HepG2 (cell line): Measurements from ENCODE around the gene SMPD2. TPM values are rescaled to one million over a fixed set of nuclear protein-coding genes. Genes with fewer than 3 reads are reported as not detected.
A peak's percentile ranks its signal among the peaks of the same experiment; 100 is the strongest.

ENCODE experiments used
- CCAR2 ChIP-seq: fragments of 200-400 bp; formaldehyde crosslinking; optimal IDR thresholded peaks from 2 replicates; pipeline ENCODE3; 2018; ENCODE audit warnings: low read depth, mild to moderate bottlenecking, low read length, moderate library complexity
- CERS6 ChIP-seq: sonication (generic); formaldehyde crosslinking; IDR thresholded peaks from 2 replicates; pipeline ENCODE4 v1.5.0; 2020; ENCODE audit warnings: missing genetic modification reagents
- DNMT1 ChIP-seq: sonication (generic); formaldehyde crosslinking; IDR thresholded peaks from 2 replicates; pipeline ENCODE4 v1.5.1; 2020; ENCODE audit warnings: mild to moderate bottlenecking, missing genetic modification reagents
- EED ChIP-seq: sonication (generic); formaldehyde crosslinking; IDR thresholded peaks from 2 replicates; pipeline ENCODE4 v1.5.0; 2020; ENCODE audit warnings: mild to moderate bottlenecking, missing genetic modification reagents
- HMGA1 ChIP-seq: sonication (generic); formaldehyde crosslinking; conservative IDR thresholded peaks from 2 replicates; pipeline ENCODE4 v1.4.0; 2020; ENCODE audit warnings: missing genetic modification reagents
- HNRNPLL ChIP-seq: fragments of 200-400 bp; formaldehyde crosslinking; IDR thresholded peaks from 2 replicates; pipeline ENCODE4 v1.6.1; 2017; ENCODE audit warnings: mild to moderate bottlenecking, low read depth, low read length; ENCODE audit not compliant: poor library complexity, severe bottlenecking
- KDM4B ChIP-seq: sonication (generic); formaldehyde crosslinking; IDR thresholded peaks from 2 replicates; pipeline ENCODE4 v1.4.0; 2020; ENCODE audit warnings: missing genetic modification reagents
- KDM6A ChIP-seq: IDR thresholded peaks from 2 replicates; pipeline ENCODE4 v1.6.1; 2016; ENCODE audit warnings: low read depth
- LCORL ChIP-seq, 2 experiments: fragments of 450-650 bp in 1 of 2; sonication (generic) in 1 of 2; formaldehyde crosslinking in 1 of 2; IDR thresholded peaks; 2 replicates each; pipeline versions ENCODE4 v1.5.0 to v1.6.1; 2017 to 2020; ENCODE audit warnings: antibody characterized with exemption in 1 of 2, missing genetic modification reagents in 1 of 2
- MTA3 ChIP-seq: sonication (generic); formaldehyde crosslinking; IDR thresholded peaks from 2 replicates; pipeline ENCODE4 v1.4.0; 2020; ENCODE audit warnings: missing genetic modification reagents
- MYPOP ChIP-seq: sonication (generic); formaldehyde crosslinking; IDR thresholded peaks from 2 replicates; pipeline ENCODE4 v1.8.1; 2023; ENCODE audit warnings: mild to moderate bottlenecking, moderate library complexity, missing genetic modification reagents
- NFRKB ChIP-seq: fragments of 450-650 bp; IDR thresholded peaks from 2 replicates; pipeline ENCODE4 v1.6.1; 2017
- PAF1 ChIP-seq: IDR thresholded peaks from 2 replicates; pipeline ENCODE4 v1.6.1; 2016; ENCODE audit warnings: missing genetic modification reagents, missing compliant biosample characterization
- POGK ChIP-seq: sonication (generic); formaldehyde crosslinking; conservative IDR thresholded peaks from 2 replicates; pipeline ENCODE4 v1.8.0; 2022; ENCODE audit warnings: mild to moderate bottlenecking, moderate library complexity, missing genetic modification reagents
- RCOR2 ChIP-seq: IDR thresholded peaks from 2 replicates; pipeline ENCODE4 v1.6.1; 2016; ENCODE audit warnings: missing biosample characterization, missing genetic modification reagents
- REXO4 ChIP-seq: sonication (generic); formaldehyde crosslinking; IDR thresholded peaks from 2 replicates; pipeline ENCODE4 v1.8.0; 2022; ENCODE audit warnings: missing genetic modification reagents, mild to moderate bottlenecking, borderline replicate concordance
- SRSF9 ChIP-seq: fragments of 200-400 bp; formaldehyde crosslinking; IDR thresholded peaks from 2 replicates; pipeline ENCODE4 v1.6.1; 2018; ENCODE audit warnings: borderline replicate concordance, mild to moderate bottlenecking, low read depth, low read length; ENCODE audit not compliant: insufficient read depth, poor library complexity, severe bottlenecking
- SUZ12 ChIP-seq: fragments of 150-350 bp; IDR thresholded peaks from 2 replicates; pipeline ENCODE4 v1.6.1; 2014; ENCODE audit warnings: low read depth, low read length
- ZFP1 ChIP-seq: IDR thresholded peaks from 2 replicates; pipeline ENCODE4 v1.6.1; 2016
- ZFP62 ChIP-seq: sonication (generic); formaldehyde crosslinking; IDR thresholded peaks from 2 replicates; pipeline ENCODE4 v1.4.0; 2020; ENCODE audit warnings: missing genetic modification reagents
- ZNF121 ChIP-seq: sonication (generic); formaldehyde crosslinking; IDR thresholded peaks from 2 replicates; pipeline ENCODE4 v1.5.0; 2020; ENCODE audit warnings: mild to moderate bottlenecking, missing genetic modification reagents
- ZNF124 ChIP-seq: sonication (generic); formaldehyde crosslinking; IDR thresholded peaks from 2 replicates; pipeline ENCODE4 v1.4.0; 2020; ENCODE audit warnings: missing genetic modification reagents
- ZNF232 ChIP-seq: sonication (generic); formaldehyde crosslinking; IDR thresholded peaks from 2 replicates; pipeline ENCODE4 v1.4.0; 2020; ENCODE audit warnings: missing genetic modification reagents, borderline replicate concordance
- ZNF292 ChIP-seq: sonication (generic); formaldehyde crosslinking; IDR thresholded peaks from 2 replicates; pipeline ENCODE4 v1.8.1; 2022; ENCODE audit warnings: mild to moderate bottlenecking, low read depth, missing genetic modification reagents, borderline replicate concordance
- ZNF496 ChIP-seq: sonication (generic); formaldehyde crosslinking; IDR thresholded peaks from 2 replicates; pipeline ENCODE4 v1.8.1; 2023; ENCODE audit warnings: mild to moderate bottlenecking, moderate library complexity, missing genetic modification reagents; ENCODE audit not compliant: insufficient replicate concordance
- ZNF616 ChIP-seq: sonication (generic); formaldehyde crosslinking; IDR thresholded peaks from 2 replicates; pipeline ENCODE4 v1.5.0; 2020; ENCODE audit warnings: low read depth, mild to moderate bottlenecking, missing genetic modification reagents
- ZNF691 ChIP-seq: sonication (generic); formaldehyde crosslinking; IDR thresholded peaks from 2 replicates; pipeline ENCODE4 v1.4.0; 2020; ENCODE audit warnings: missing genetic modification reagents, low read depth, mild to moderate bottlenecking, borderline replicate concordance
- ZNF83 ChIP-seq: sonication (generic); formaldehyde crosslinking; IDR thresholded peaks from 2 replicates; pipeline ENCODE4 v1.4.0; 2020; ENCODE audit warnings: missing genetic modification reagents, mild to moderate bottlenecking, borderline replicate concordance
- ZNF891 ChIP-seq: sonication (generic); formaldehyde crosslinking; IDR thresholded peaks from 2 replicates; pipeline ENCODE4 v1.5.0; 2020; ENCODE audit warnings: mild to moderate bottlenecking, missing genetic modification reagents
- polyA plus RNA-seq, 8 experiments: library from polyadenylated mRNA; depleted of rRNA in 3 of 8; stranded (reverse) in 7 of 8; unstranded in 1 of 8; fragments of >200 nt; fragmentation: Illumina TruSeq in 4 of 8; extraction: Trizol in 4 of 8; gene quantifications; 2 replicates each; pipeline versions ENCODE4 v1.2.1 to v1.2.3, GENCODE V29; 2011 to 2016; ENCODE audit warnings: low read depth in 4 of 8, missing spikeins in 1 of 8, mixed read lengths in 1 of 8; ENCODE audit not compliant: insufficient read depth in 1 of 8
- total RNA-seq, 5 experiments: library from RNA; depleted of rRNA; stranded (reverse); fragments of >200 nt; fragmentation: Illumina TruSeq; extraction: Trizol; gene quantifications; 2 replicates each; pipeline ENCODE4 v1.2.3, GENCODE V29; 2016; ENCODE audit warnings: low read depth in 1 of 5

SMPD2 gene
- total and polyA plus RNA-seq, 2 of the 13 experiments (the other 11 are each of a cell fraction or from before 2014, with no cell fraction given): 5.9 to 10.6 TPM

GRCh38 chr6:109456111-109456583 is 15.6 kb downstream of the SMPD2 start (continued):
- no peak for TF ChIP-seq POGK
- peak; percentile 34 for TF ChIP-seq HNRNPLL
- no peak for TF ChIP-seq SRSF9
- TF ChIP-seq ZFP62 (CRISPR knock-in tag): no peak
- TF ChIP-seq ZNF691 (CRISPR knock-in tag): no peak
- no peak for TF ChIP-seq PAF1 (CRISPR knock-in tag)
- no peak for TF ChIP-seq ZNF616 (CRISPR knock-in tag)
- TF ChIP-seq ZFP1 (CRISPR knock-in tag): no peak
- no peak for TF ChIP-seq ZNF83 (CRISPR knock-in tag)
- no peak for TF ChIP-seq DNMT1 (CRISPR knock-in tag)
- TF ChIP-seq REXO4: no peak
- no peak for TF ChIP-seq CERS6 (CRISPR knock-in tag)
- no peak for TF ChIP-seq ZNF496 (CRISPR knock-in tag)
- TF ChIP-seq KDM4B (CRISPR knock-in tag): no peak
- TF ChIP-seq ZNF124 (CRISPR knock-in tag): no peak
- TF ChIP-seq ZNF232 (CRISPR knock-in tag): no peak
- TF ChIP-seq NFRKB: no peak
- TF ChIP-seq EED: 0 out of 2 replicates have a peak, but pooled peaks have one; percentile 33
- no peak for TF ChIP-seq ZNF891 (CRISPR knock-in tag)
- TF ChIP-seq LCORL (IDR thresholded peaks at IDR 0.05): no peak
- peak; percentile 43; the same call in 1 of the 2 replicates for TF ChIP-seq LCORL (CRISPR knock-in tag; IDR thresholded peaks at IDR 0.05)
- TF ChIP-seq CCAR2: no peak
- no peak for TF ChIP-seq RCOR2 (CRISPR knock-in tag)
- TF ChIP-seq SUZ12: no peak
- TF ChIP-seq ZNF292 (CRISPR knock-in tag): no peak
- TF ChIP-seq MTA3 (CRISPR knock-in tag): no peak
- TF ChIP-seq MYPOP (CRISPR knock-in tag): peak; percentile 51; the same call in 1 of the 2 replicates
- TF ChIP-seq ZNF121 (CRISPR knock-in tag): no peak
- no peak for TF ChIP-seq KDM6A (CRISPR knock-in tag)
- TF ChIP-seq HMGA1 (CRISPR knock-in tag): no peak
